HG02938 (cell line): ENCODE results near the gene EEF2KMT.
"Not testable (repeated sequence)": the region's sequence is repeated elsewhere in the genome, so short reads cannot be mapped to it uniquely, and the experiment has no call there.

Experiments used
- ATAC-seq: cut with Tn5 transposase; IDR thresholded peaks from one replicate; pipeline ENCODE4 v1.9.1; 2021; ENCODE audit warnings: mild to moderate bottlenecking, moderate library complexity; ENCODE audit not compliant: unreplicated experiment

EEF2KMT gene, protein sequence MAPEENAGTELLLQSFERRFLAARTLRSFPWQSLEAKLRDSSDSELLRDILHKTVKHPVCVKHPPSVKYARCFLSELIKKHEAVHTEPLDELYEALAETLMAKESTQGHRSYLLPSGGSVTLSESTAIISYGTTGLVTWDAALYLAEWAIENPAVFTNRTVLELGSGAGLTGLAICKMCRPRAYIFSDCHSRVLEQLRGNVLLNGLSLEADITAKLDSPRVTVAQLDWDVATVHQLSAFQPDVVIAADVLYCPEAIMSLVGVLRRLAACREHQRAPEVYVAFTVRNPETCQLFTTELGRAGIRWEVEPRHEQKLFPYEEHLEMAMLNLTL

DNA sequence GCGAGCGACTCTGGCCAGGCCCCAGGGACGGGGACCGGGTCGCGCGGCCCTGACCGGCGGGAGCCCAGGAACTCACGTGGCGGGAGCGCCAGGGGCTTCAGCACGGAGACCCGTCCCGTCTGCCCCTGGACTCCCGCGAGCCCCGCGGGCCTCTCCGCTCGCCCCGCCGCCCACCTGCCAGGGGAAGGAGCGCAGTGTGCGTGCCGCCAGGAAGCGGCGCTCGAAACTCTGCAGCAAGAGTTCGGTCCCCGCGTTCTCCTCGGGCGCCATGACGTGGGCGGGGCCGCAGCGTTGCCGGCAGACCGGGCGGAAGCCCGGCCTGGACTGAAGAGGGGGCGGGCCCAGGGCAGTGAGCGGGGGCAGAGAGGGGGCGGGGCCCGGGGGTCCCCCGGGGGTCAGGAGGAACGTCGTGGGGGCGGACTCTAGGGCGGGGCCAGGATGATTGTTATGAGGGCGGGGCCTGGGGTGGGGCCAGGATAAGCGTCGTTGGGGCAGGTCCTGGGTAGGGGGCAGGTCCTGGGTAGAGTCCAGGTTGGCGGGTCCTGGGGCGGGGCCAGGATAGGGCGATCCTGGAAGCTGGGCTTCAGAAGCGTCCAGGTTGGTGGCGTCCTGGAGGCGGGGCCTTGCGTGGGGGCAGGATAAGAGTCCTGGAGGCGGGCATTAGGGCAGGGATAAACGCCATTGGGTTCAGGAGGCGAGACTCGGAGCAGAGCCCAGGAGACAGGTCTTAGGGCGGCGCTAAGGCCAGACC is at the start of gene EEF2KMT:
Gene EEF2KMT, minus strand, starts transcription at position 326 of the 751 bp plus-strand sequence. Its CDS starts 56 bp downstream, at position 270.
- ATAC-seq, result peak; percentile 97

DNA sequence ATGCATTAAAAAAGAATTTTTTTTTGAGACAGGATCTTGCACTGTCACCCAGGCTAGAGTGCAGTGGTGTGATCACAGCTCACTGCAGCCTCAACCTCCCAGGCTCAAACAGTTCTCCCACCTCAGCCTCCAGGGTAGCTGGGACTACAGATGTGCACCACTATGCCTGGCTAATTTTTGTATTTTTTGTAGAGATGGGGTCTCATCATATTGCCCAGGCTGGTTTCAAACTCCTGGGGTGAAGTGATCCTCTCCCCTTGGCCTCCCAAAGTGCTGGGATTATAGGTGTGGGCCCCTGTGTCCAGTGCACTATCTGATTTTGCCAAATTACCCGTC is 47.0 kb upstream of the EEF2KMT start:
- ATAC-seq, result not testable (repeated sequence)

DNA sequence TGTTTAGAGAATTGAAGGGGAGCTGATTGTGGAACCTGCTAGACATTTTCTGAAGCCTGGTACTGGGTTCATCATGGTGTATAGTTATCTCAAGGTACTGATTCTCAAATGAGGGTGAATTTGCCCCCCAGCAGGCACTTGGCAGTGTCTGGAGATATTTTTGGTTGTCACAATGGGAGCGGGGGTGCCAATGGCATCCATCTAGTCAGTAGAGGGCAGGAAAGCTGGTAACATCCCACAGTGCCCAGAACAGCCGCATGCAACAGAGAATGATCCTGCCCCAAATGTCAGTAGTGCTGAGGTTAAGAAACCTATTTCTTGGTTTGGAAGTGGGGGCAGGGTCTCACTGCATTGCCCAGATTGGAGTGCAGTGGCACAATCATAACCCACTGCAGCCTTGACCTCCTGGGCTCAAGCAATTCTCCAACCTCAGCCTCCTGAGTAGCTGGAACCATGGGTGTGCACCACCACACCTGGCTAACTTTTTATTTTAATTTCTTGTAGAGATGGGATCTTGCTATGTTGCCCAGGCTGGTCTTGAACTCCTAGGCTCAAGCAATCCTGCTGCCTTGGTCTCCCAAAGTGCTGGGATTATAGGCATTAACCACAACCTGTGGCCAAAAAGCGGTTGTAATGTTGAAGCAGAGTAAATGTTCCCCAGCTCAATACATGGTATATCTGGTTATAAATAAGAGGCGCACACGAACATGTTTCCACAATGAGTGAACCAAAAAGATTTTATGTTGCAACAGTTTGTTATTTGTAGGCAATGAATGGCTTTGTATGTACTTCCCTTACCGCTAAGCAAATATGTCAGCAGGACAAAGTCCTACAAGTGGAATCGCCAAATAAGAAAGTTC is 46.4 kb upstream of the EEF2KMT start:
- ATAC-seq, result no peak

DNA sequence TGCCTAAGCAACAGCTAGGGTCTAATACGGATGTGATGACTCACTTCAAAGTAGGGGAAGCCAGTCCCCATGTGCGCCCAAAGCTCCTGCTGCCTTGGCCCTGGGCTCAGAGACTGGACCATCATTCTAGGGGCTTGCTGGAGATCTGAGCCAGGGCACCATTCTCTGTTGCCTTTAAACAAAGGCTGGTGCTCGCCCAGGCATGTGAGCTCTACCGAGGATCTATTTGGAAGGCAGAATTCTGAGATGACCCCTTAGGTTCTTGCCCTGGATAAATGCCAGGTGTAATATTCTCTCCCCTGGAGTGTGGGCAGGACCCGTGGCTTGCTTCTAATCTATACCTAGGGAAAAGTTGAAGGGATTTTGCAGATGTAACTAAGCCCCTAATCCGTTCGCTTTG is 42.6 kb upstream of the EEF2KMT start:
- not testable (repeated sequence) for ATAC-seq

DNA sequence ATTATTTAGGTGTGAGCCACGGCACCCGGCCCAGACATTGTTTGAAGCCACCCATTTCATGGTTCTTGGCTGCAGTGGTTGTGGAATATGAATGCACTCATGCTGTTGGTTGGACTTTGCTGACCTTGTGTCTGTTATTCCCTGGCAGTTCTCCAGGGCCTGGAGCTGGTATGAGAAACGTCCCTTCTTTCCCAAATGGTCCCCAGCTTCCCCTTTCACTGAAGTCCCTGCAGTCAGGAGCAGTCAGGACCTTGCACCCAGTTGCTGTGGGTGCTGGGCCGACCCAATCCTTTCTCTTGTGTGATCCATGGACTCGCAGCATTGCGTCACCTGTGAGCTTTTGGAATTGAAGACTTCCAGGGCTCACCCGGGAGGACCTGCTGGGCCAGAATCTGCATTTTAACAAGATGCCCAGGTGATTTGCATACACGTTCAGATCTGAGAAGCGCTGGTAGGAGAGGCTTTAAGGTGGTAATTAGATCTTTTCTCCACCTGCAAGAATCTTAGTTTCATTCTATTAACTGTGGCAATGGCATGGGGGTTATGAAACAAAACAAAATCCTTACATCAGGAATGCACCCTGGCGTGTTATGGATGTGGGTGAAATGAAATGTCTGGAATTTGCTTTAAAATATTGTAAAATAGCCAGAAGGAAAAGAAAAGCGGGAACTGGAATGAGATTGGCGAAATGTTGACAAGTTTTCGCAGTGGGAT is 37.3 kb upstream of the EEF2KMT start:
- ATAC-seq, result not testable (repeated sequence)

DNA sequence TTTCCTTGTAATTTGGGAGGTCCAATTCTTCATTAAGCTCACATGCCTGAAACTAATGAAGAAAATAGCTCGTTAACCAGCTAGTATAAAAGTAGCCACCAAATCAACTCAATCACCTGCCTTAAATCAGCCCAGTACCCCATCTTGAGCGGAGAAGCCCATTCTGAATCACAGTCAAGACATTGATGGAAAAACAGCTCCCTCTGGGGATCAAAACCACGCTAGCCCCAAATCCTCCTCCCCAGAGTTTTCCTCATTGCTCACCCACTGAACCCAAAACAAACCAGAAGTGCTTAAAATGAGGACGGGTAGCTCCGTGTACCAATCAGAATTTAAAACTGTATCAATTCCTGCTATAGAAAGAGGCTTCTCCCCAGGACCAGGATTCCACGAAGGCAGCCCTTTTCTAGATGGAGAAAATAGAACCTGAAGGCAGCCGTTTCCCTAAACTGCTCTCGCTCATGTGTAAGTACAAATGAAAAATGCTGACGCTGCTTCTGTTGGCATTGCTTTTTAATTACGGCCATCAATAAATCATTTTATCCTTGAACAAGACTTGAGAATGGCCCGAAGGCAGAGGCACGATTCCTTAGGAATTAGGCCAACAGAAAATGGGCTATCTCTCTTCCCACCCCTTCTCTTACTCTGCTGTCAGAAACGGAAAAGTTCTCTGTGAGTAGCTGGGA is 35.5 kb upstream of the EEF2KMT start:
- not testable (repeated sequence) for ATAC-seq

DNA sequence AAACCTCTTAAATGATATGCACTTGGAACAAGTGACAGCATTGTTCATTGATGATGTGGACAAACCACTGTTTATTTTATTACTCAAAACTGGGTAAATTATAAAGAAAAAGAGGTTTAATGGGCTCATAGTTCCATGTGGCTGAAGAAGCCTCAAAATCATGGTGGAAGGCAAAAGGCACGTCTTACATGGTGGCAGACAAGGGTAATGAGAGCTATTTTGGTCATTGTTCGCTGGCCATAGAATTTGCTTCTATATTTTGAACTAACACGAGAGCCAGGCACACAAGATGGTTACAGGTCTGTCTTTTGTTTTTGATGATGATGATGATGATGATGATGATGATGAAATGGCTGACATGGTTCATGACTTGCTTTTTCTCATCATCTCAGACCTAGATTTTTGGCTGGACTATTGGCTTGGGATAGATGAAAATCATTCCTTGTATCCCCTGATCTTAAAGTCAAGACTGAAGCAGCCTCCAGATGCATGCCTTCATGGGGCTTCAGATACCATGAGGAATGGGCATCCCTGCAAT is 33.9 kb upstream of the EEF2KMT start:
- not testable (repeated sequence) for ATAC-seq

DNA sequence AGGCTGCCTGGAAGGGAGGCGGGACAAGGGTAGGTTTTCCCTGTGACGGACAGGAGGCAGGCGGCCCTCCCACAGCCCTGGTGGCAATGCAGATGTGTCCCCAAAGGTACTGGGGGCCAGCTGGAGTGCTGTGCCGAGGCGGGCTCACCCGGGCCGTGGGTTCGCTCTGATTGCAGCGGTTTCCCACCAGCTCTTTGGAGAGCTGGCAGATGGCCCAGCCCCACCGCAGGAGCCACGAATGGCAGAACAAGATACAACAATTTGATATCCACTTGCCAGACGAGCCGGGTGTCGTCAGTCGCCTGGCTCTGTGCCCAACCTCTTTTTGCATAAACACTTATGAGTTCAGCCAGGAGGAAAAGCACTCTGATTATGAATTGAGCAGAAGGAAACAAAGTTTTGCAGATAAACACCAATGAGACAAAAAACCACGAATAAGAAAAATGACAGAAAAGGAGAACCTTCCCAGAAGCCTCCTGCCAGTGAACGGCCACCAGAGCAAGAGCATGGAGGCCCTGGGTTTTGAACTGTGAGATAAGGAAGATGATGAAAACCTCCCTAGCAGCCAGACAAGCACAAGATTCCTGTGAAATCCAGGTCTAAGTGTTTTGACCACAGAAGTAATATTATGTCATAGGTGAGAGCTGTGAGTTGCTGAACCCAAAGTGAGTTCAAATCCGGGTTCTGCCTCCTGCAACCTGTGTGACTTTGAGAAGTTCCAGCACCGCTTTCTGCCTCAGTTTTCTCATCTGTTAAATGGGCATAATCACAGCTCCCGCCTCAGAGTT is 19.9 kb upstream of the EEF2KMT start:
- not testable (repeated sequence) for ATAC-seq

DNA sequence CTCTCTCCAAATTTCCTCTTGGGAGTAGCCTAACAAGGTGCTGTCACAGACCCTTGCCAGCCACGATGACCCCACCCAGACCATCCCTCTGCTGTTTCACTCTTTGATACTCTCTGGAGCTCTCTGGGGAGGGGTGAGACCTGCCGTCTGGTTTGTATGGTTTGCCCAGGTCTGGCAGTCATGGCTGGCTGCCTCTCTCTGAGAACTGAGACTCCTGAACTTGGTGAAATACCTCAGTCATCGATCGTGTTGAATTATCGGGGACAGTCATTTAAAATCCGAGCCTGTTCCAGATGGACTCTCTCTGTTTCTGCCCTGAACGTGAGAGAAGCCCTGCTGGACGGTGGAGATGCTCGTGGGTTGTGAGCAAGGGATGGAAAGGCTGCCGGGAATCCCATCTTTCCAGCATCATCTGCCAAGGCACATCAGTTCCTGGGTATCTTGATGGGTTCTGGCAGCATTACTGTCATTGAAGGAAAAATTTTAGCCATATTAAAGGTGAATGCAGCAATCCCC is 19.2 kb upstream of the EEF2KMT start:
- ATAC-seq, result not testable (repeated sequence)

DNA sequence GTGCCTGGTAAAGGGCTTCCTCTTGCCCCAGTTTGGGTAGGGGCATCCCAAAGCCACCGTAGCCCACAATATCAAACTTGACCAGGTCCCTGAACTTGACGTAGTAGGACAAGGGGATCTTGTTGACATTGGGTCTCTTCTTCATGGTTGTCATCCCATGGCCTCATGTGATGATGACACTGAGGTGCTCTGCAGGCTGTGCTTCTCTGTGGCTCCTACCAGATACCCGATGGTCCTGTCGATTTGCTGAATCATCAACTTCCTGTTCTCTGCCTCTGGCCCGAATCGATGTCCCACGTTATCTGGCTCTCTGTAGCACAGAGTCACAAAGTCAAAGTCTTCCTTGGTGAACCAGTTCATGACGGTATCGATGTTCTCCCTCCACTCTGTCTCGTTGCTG is 13.3 kb upstream of the EEF2KMT start:
- ATAC-seq, result not testable (repeated sequence)

DNA sequence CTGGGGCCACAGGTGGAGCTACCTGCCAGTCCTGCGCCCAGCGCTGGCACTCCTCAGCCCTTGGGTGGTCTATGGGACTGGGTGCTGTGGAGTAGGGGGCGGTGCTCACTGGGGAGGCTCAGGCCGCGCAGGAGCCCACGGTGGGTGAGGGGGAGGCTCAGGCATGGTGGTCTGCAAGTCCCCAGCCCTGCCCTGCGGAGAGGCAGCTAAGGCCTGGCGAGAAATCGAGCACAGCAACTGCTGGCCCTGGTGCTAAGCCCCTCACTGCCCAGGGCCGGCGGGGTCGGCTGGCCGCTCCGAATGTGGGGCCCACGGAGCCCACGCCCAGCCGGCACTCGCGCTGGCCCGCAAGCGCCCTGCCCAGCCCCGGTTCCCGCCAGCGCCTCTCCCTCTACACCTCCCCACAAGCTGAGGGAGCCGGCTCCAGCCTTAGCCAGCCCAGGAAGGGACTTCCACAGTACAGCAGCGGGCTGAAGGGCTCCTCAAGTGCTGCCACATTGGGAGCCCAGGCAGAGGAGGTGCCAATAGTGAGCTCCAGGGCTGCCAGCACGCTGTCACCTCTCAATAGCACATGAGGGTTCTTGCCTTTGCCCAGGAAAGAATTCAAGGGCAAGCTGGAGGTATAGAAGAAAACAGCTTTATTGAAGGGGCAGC is 11.0 kb upstream of the EEF2KMT start:
- ATAC-seq, result no peak

DNA sequence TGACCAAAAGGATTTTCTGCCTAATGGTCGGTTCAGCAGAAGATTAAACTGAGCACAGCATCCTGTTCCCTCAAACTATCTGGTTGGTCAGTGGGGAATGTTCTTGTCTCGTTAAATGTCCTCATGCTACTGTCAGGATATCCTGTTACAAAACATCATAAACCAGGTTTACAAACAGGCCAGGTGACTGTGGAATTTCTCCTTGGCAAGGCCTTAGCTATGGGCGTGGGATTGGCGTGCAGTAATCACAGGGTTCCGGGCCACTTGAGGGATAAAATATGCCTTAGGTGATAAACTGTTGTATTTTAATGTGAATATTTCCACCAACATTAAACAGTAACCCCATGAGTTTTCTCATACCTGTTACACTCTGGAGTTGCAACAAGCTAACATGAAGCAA is 7.4 kb upstream of the EEF2KMT start:
- not testable (repeated sequence) for ATAC-seq

DNA sequence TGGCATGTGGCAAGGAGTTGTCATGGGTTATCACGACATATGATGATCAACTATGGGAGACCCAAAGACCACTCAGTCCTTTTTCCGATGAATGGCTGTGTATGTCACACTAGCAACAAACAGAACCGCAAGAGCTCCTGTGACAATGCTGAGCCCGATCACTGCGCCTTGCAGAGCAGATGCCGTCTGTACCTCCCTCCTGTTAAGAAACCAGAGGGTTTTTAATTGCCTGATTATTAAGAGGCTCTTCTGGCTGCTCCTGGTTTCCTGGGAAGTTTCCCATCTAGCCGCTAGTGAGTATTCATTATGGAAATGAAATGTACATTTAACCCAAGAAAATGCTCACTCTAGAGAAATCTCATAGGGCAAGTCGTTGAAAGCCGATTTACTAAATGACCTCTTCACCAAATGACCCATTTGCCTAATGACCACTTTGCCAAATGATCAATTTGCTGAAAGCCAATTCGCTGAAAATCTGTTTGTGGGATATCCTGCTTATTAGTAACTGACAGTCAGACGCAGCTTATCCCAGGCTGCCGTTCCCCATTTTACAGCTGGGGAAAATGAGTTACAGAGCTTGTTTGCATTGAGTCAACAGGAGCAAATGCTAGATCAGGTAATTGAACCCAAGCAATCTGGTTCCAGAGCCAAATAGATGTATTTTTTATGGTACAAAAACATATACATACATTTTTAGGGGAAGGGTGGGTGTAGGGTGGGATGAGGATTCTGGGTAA is 5.9 kb upstream of the EEF2KMT start:
- not testable (repeated sequence) for ATAC-seq

DNA sequence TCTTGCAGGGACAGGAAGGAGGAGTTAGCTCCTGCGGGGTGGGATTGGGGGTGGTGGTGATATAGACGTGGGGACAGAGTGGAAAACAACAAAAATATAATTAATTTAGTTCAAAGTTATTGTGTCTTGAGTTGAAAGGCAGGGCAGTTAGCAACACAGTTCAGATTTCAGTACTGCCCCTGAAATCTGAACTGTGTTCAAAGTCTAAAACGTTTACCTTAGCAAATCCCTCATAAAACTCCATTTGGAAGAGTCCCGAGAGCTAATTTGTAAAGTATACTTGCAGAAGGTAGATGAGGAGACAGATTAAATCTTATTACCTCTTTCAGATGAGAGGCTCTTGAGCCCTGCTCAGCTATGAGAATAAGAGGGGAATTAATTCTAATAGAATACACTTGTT is 1.6 kb upstream of the EEF2KMT start:
- not testable (repeated sequence) for ATAC-seq

DNA sequence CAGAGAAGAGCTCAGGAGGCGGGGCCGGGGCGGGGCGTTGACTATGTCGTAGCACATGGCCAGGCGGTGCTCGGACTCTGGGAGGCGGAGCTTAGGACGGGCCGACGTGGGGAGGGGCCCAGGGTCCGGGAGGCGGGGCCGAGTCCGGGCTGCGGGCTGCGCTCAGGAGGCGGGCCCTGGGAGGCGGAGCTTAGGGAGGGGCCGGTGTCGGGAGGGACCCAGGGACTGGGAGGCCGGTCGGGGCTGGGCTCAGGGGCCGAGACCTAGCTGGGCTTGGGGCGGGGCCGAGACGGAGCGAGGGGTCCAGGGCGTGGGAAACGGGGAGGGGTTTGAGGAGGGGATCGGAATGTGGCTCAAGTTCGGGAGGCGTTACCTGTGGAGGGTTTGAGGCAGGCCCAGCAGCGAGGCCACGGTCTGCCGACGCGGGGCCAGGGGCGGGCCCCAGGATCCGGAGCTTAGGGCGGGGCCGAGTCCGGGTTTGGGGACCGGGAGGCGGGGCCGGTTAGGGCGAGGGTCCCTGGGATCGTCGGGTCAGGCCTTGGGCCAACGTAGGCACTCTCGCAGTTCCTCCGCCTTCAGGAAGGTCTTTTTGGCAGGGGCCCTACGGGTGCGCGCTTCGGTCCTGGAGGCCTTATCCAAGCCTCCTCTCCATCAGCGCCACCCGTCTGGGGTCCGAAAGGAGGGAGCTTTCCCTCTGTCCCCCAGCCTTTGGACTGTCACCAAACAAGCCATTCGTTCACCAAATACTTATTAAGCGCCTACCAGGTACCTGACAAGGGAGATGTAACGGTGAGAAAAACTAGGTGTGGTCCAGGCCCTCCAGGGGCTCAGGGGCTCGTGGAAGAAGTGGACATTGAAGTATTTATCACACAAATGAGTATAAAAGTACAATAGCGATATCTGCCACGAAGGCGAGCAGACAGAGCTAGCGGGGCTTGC is 895 bp upstream of the EEF2KMT start:
- not testable (repeated sequence) for ATAC-seq

DNA sequence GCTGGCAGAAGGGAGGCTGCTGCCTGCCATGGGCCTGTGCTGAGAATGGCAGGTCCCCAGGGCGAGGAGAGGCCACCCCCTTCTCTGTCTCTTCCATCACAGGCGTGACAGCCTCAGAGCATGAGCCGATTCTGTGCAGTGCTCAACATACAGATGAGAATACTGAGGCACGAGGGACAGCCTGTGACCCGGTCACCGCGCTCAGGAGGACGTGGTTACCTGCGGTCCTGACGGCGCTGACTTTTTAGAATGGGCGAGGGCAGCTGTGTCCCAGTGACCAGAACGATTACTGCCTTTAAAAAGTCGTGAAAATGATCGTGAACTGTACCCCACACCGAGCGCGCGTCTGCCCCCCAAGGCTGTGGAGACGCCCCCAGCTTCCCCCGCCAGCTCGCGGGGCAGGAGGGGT is 530 bp downstream of the EEF2KMT start:
- not testable (repeated sequence) for ATAC-seq
